HUES48 (cell line): ENCODE data around the gene AP2B1.
"Not testable (repeated sequence)": the region's sequence is repeated elsewhere in the genome, so short reads cannot be mapped to it uniquely, and the experiment has no call there.

Experiments
- H3K27ac ChIP-seq: one replicate; pipeline ENCODE4 v1.7.0; 2013; ENCODE audit warnings: low read depth, low read length, inconsistent platforms
- H3K27me3 ChIP-seq: 2 replicates; pipeline ENCODE4 v1.6.1; 2013; ENCODE audit warnings: mild to moderate bottlenecking, low read length; ENCODE audit not compliant: control insufficient read depth, insufficient read depth
- H3K36me3 ChIP-seq: 2 replicates; pipeline ENCODE4 v1.6.1; 2013; ENCODE audit warnings: low read length; ENCODE audit not compliant: control insufficient read depth, insufficient read depth
- H3K4me1 ChIP-seq: 2 replicates; pipeline ENCODE4 v1.6.1; 2013; ENCODE audit warnings: mild to moderate bottlenecking, low read length; ENCODE audit not compliant: control insufficient read depth, insufficient read depth
- H3K4me3 ChIP-seq: 2 replicates; pipeline ENCODE4 v1.5.1; 2013; ENCODE audit warnings: mild to moderate bottlenecking, low read depth, low read length
- H3K9ac ChIP-seq: 2 replicates; pipeline ENCODE4 v1.6.1; 2013; ENCODE audit warnings: mild to moderate bottlenecking, low read depth, low read length, moderate library complexity
- H3K9me3 ChIP-seq: 2 replicates; pipeline ENCODE4 v1.6.1; 2013; ENCODE audit warnings: low read length; ENCODE audit not compliant: control insufficient read depth, insufficient read depth

Gene AP2B1

DNA sequence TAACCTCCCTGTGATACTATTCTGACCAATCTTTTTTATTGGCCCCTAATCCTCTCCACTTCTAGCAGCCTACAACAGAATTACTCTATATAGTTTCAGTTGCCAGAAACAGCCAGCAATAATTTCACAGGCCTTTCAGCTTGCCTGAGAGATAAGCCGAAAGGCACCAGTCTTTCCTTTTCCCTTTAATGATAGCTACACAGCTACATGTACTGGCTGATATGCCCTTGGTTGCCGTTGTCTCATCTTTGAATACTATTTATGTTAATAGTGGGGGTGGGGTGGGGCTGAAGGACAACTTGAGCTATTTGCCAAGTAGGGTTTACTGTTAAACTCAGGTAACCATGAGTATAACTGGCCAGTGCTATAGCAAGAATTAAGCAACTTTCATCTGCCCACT is 108.5 kb downstream of the AP2B1 start:
- Histone ChIP-seq H3K36me3 (peaks cover 60% of the 10 kb centered on the region), H3K9me3 (no peaks in the 10 kb centered on the region), H3K27me3 (no peaks in the 10 kb centered on the region), H3K27ac (no peak overlapping the region), H3K9ac (no peak overlapping the region), H3K4me1 (peaks cover 13% of the 10 kb centered on the region; the same call in 1 of the 2 replicates), H3K4me3 (no peak overlapping the region)

DNA sequence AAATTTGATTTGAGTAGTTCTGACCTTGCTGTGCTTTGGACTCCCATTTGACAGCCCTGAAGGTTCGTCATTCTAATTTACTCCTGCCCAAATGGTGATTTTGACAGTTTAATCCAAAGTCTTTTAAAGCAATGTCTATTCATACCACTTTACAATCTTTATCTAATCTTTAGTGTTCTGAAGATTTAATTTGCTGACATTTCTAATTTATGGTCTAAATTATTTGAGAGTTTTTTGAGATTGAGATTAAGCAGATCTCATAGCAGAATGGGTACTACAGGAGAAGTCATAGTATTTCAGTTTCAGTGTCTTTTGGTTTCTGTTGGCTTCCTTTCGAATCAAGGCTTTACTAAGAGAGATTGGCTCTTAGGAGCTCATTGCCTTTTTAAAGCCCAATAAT is 111.7 kb downstream of the AP2B1 start:
- peaks cover 37% of the 10 kb centered on the region for H3K36me3 ChIP-seq
- H3K27me3 ChIP-seq = no peaks in the 10 kb centered on the region
- peaks cover 8% of the 10 kb centered on the region; the same call in 1 of the 2 replicates for H3K4me1 ChIP-seq
- no peak overlapping the region for H3K9ac ChIP-seq
- H3K4me3 ChIP-seq = no peak overlapping the region
- H3K9me3 ChIP-seq = no peaks in the 10 kb centered on the region
- H3K27ac ChIP-seq = no peak overlapping the region

DNA sequence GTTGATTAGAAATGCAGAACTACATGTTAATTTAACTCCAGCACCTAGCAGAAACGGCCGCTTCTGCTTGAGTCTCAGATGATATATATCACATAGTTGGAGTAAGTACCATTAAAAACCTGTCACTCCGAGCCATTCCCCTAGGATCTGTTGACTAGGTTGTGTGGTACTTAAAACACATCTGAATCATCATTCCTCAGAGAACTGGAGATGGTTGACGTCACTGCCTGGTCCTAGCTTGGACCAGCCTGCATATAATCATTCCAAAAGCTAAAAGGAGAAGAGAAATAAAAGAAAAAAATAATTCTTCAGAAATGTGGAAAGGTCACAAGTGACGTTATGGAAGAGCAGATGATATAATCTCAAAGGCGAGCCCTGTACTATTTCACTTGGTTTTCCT is 113.0 kb downstream of the AP2B1 start:
- Histone ChIP-seq H3K9me3 (no peaks in the 10 kb centered on the region), H3K36me3 (peaks cover 24% of the 10 kb centered on the region)

GRCh38 chr17:35701491-35701890 is 114.4 kb downstream of the AP2B1 start:
- H3K4me3 ChIP-seq = no peak overlapping the region
- H3K27ac ChIP-seq = no peak overlapping the region
- H3K9me3 ChIP-seq = no peaks in the 10 kb centered on the region
- H3K27me3 ChIP-seq = no peaks in the 10 kb centered on the region
- no peak overlapping the region for H3K9ac ChIP-seq
- H3K4me1 ChIP-seq = no peaks in the 10 kb centered on the region
- peaks cover 14% of the 10 kb centered on the region for H3K36me3 ChIP-seq

More for the DNA sequence above, 113.0 kb downstream of the AP2B1 start:
- H3K9ac ChIP-seq = no peak overlapping the region
- peaks cover 8% of the 10 kb centered on the region; the same call in 1 of the 2 replicates for H3K4me1 ChIP-seq
- H3K4me3 ChIP-seq = no peak overlapping the region
- no peak overlapping the region for H3K27ac ChIP-seq
- no peaks in the 10 kb centered on the region for H3K27me3 ChIP-seq

GRCh38 chr17:35703308-35703707 is 116.2 kb downstream of the AP2B1 start:
- peaks cover 10% of the 10 kb centered on the region; the same call in 1 of the 2 replicates for H3K36me3 ChIP-seq
- H3K4me3 ChIP-seq, H3K9ac ChIP-seq, H3K27me3 ChIP-seq, H3K9me3 ChIP-seq, H3K4me1 ChIP-seq, H3K27ac ChIP-seq: not testable (repeated sequence)

GRCh38 chr17:35705230-35705629 is 118.1 kb downstream of the AP2B1 start:
- no peaks in the 10 kb centered on the region for H3K27me3 ChIP-seq
- H3K4me3 ChIP-seq = no peak overlapping the region
- H3K9me3 ChIP-seq = no peaks in the 10 kb centered on the region
- H3K4me1 ChIP-seq = no peaks in the 10 kb centered on the region
- H3K36me3 ChIP-seq = peaks cover 21% of the 10 kb centered on the region
- H3K9ac ChIP-seq = no peak overlapping the region
- no peak overlapping the region for H3K27ac ChIP-seq

GRCh38 chr17:35705705-35706104 is 118.6 kb downstream of the AP2B1 start:
- Histone ChIP-seq H3K4me1 (no peaks in the 10 kb centered on the region), H3K9me3 (no peaks in the 10 kb centered on the region), H3K36me3 (peaks cover 25% of the 10 kb centered on the region), H3K27ac (no peak overlapping the region), H3K9ac (no peak overlapping the region), H3K4me3 (no peak overlapping the region), H3K27me3 (no peaks in the 10 kb centered on the region)

- Histone ChIP-seq H3K9me3 (no peaks in the 10 kb centered on the region), H3K36me3 (peaks cover 33% of the 10 kb centered on the region), H3K4me1 (no peaks in the 10 kb centered on the region), H3K27ac (no peak overlapping the region), H3K27me3 (no peaks in the 10 kb centered on the region), H3K4me3 (no peak overlapping the region), H3K9ac (no peak overlapping the region)
Observed at GRCh38 chr17:35708149-35708548, 121.0 kb downstream of the AP2B1 start.

DNA sequence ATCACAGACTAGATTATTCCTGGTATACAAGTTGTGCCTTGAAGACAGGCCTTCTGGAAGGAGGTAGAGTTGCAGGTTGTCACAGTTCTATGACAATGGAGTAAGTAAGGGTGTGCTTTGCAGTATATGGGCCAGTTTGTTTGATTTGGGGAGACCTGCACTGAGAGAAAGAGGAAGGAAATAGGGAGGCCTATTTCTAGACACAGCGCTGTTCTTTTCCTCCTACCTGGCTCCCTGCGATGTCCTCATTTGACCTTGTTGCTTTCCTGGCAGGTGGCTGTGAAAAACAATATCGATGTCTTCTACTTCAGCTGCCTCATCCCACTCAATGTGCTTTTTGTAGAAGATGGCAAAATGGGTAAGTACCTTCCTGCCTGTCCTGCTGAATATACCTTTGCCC is 121.8 kb downstream of the AP2B1 start:
- Histone ChIP-seq H3K9ac (no peak overlapping the region), H3K27ac (no peak overlapping the region), H3K9me3 (no peaks in the 10 kb centered on the region), H3K4me3 (no peak overlapping the region), H3K36me3 (peaks cover 40% of the 10 kb centered on the region), H3K4me1 (no peaks in the 10 kb centered on the region), H3K27me3 (no peaks in the 10 kb centered on the region)

DNA sequence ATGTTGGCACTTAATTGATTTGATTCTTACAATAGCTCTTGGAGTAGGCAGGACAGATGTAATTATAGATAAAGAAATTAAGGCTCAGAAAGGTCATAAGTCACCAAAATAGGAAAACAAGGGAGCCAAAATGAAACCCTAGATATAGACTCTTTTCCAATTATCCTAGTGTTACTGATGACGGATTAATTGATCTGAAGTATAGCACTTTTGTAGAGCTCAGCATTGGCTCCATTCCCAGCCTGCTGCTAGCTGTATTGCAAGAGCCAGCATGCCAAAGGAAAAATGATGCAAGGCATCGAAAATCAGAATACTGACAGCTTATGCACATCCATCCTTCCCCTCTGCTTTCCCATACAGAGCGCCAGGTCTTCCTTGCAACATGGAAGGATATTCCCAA is 122.8 kb downstream of the AP2B1 start:
- H3K27me3 ChIP-seq = no peaks in the 10 kb centered on the region
- H3K4me3 ChIP-seq = no peak overlapping the region
- peaks cover 49% of the 10 kb centered on the region for H3K36me3 ChIP-seq

GRCh38 chr17:35710950-35711349 is 123.8 kb downstream of the AP2B1 start:
- Histone ChIP-seq H3K4me1 (no peaks in the 10 kb centered on the region), H3K27ac (no peak overlapping the region), H3K9ac (no peak overlapping the region), H3K9me3 (no peaks in the 10 kb centered on the region), H3K4me3 (no peak overlapping the region), H3K36me3 (peaks cover 60% of the 10 kb centered on the region), H3K27me3 (no peaks in the 10 kb centered on the region)

More for the DNA sequence above, 122.8 kb downstream of the AP2B1 start:
- H3K27ac ChIP-seq = no peak overlapping the region
- H3K9me3 ChIP-seq = no peaks in the 10 kb centered on the region
- no peaks in the 10 kb centered on the region for H3K4me1 ChIP-seq
- no peak overlapping the region for H3K9ac ChIP-seq
